Activated CD4-positive, alpha-beta T cell treated with anti-CD3 and anti-CD28 coated beads, Interleukin-2, amount 10 ng/mL, durations not matched to agents 7 days and 5 days (primary cell): ENCODE results near the gene CTDSPL2. TPM values are rescaled to one million over a fixed set of nuclear protein-coding genes. Genes with fewer than 3 reads are reported as not detected.
A peak's percentile ranks its signal among the peaks of the same experiment; 100 is the strongest.
"Not testable (repeated sequence)": the region's sequence is repeated elsewhere in the genome, so short reads cannot be mapped to it uniquely, and the experiment has no call there.

Experiments
- CTCF ChIA-PET: fragments of 350-600 bp; sonication (Branson Sonifier 250); formaldehyde crosslinking; loops from one replicate; lab custom pipeline; 2021; ENCODE audit warnings: antibody characterized with exemption; lab: Charles Lee
- POLR2A ChIA-PET: fragments of 350-600 bp; sonication (Branson Sonifier 250); formaldehyde crosslinking; loops from one replicate; lab custom pipeline; 2021; ENCODE audit warnings: antibody characterized with exemption; lab: Charles Lee
- DNase-seq: peaks from one replicate; pipeline ENCODE4 v3.0.0-alpha.2; 2020
- H3K27ac Mint-ChIP-seq: one replicate; pipeline ENCODE4 v1.8.0; 2021; ENCODE audit warnings: mild to moderate bottlenecking, moderate library complexity, mixed read lengths
- H3K27me3 Mint-ChIP-seq: one replicate; pipeline ENCODE4 v1.8.0; 2021; ENCODE audit warnings: mixed read lengths
- H3K36me3 Mint-ChIP-seq: one replicate; pipeline ENCODE4 v1.8.0; 2021; ENCODE audit warnings: low read depth, mixed read lengths
- H3K4me1 Mint-ChIP-seq: one replicate; pipeline ENCODE4 v1.8.0; 2021; ENCODE audit warnings: mixed read lengths
- H3K4me3 Mint-ChIP-seq: one replicate; pipeline ENCODE4 v1.8.0; 2021; ENCODE audit warnings: mild to moderate bottlenecking, moderate library complexity, mixed read lengths
- H3K9me3 Mint-ChIP-seq: one replicate; pipeline ENCODE4 v1.8.0; 2021; ENCODE audit warnings: mixed read lengths
- total RNA-seq, 2 experiments: library from RNA; stranded (reverse); gene quantifications; one replicate each; pipeline ENCODE4 v1.2.3, GENCODE V29; 2021

CTDSPL2 gene
- total RNA-seq, 2 experiments from 2014 or later: 76.1 to 88.2 TPM

- POLR2A ChIA-PET: interaction anchor here (0.6 kb wide), 1 partner anchor 18 kb away, joined by 3 read pairs; no protein-coding TSS in a partner anchor
- H3K9me3 Mint-ChIP-seq: no peaks in the 10 kb centered on the region
- CTCF ChIA-PET: no interaction called here
- no peak overlapping the region for H3K4me3 Mint-ChIP-seq
- no peak overlapping the region for H3K27ac Mint-ChIP-seq
- H3K27me3 Mint-ChIP-seq: no peaks in the 10 kb centered on the region
- no peak for DNase-seq
- H3K4me1 Mint-ChIP-seq: peaks cover 12% of the 10 kb centered on the region
- H3K36me3 Mint-ChIP-seq: peaks cover 45% of the 10 kb centered on the region
Measured at GRCh38 chr15:44492040-44492439, 64.6 kb downstream of the CTDSPL2 start.

GRCh38 chr15:44492672-44493071 is 65.2 kb downstream of the CTDSPL2 start:
- no peaks in the 10 kb centered on the region for H3K9me3 Mint-ChIP-seq
- H3K27me3 Mint-ChIP-seq: no peaks in the 10 kb centered on the region
- peaks cover 38% of the 10 kb centered on the region for H3K36me3 Mint-ChIP-seq
- H3K27ac Mint-ChIP-seq: no peak overlapping the region
- no peak for DNase-seq
- peaks cover 9% of the 10 kb centered on the region for H3K4me1 Mint-ChIP-seq
- no peak overlapping the region for H3K4me3 Mint-ChIP-seq
- ChIA-PET POLR2A (no interaction called here), CTCF (no interaction called here)

DNA sequence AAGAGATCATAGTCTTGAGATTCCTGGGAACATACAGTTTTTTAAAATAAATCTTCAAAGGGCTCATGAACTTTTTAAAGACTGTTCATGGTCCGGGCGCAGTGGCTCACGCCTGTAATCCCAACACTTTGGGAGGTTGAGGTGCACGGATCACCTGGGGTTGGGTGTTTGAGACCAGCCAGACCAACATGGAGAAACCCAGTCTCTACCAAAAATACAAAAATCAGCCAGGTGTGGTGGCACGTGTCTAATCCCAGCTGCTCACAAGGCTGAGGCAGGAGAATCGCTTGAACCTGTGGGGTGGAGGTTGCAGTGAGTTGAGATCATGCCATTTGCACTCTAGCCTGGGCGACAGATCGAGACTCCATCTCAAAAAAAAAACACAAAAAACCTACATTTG is 68.1 kb downstream of the CTDSPL2 start:
- no peak for DNase-seq
- no peak overlapping the region for H3K27ac Mint-ChIP-seq
- no peaks in the 10 kb centered on the region for H3K9me3 Mint-ChIP-seq
- H3K4me1 Mint-ChIP-seq: peaks cover 6% of the 10 kb centered on the region
- no peak overlapping the region for H3K4me3 Mint-ChIP-seq
- ChIA-PET CTCF (no interaction called here), POLR2A (no interaction called here)
- H3K27me3 Mint-ChIP-seq: no peaks in the 10 kb centered on the region
- peaks cover 28% of the 10 kb centered on the region for H3K36me3 Mint-ChIP-seq

- DNase-seq: no peak
- Mint-ChIP-seq H3K4me3 (no peak overlapping the region), H3K9me3 (no peaks in the 10 kb centered on the region), H3K4me1 (peaks cover 13% of the 10 kb centered on the region), H3K27me3 (no peaks in the 10 kb centered on the region), H3K36me3 (peaks cover 26% of the 10 kb centered on the region), H3K27ac (peak overlapping the region; percentile 10)
- CTCF ChIA-PET: no interaction called here
- POLR2A ChIA-PET: interaction anchor here (0.5 kb wide), 1 partner anchor 95 kb away, joined by 3 read pairs; no protein-coding TSS in a partner anchor
Measured at GRCh38 chr15:44500555-44500954, 73.1 kb downstream of the CTDSPL2 start.

GRCh38 chr15:44501768-44502366 is 74.4 kb downstream of the CTDSPL2 start:
- Mint-ChIP-seq H3K9me3 (no peaks in the 10 kb centered on the region), H3K36me3 (peaks cover 21% of the 10 kb centered on the region), H3K4me3 (no peak overlapping the region), H3K27ac (no peak overlapping the region), H3K27me3 (no peaks in the 10 kb centered on the region), H3K4me1 (peaks cover 13% of the 10 kb centered on the region)
- ChIA-PET POLR2A (interaction anchor here (0.7 kb wide), 1 partner anchor 73 kb away, joined by 3 read pairs; no protein-coding TSS in a partner anchor), CTCF (interaction anchor here (0.6 to 1.0 kb wide), 4 partner anchors 20 to 157 kb away, joined by 3 read pairs; no protein-coding TSS in a partner anchor)
- no peak for DNase-seq

- H3K9me3 Mint-ChIP-seq: no peaks in the 10 kb centered on the region
- no peaks in the 10 kb centered on the region for H3K27me3 Mint-ChIP-seq
- ChIA-PET POLR2A (no interaction called here), CTCF (no interaction called here)
- H3K27ac Mint-ChIP-seq: no peak overlapping the region
- peaks cover 39% of the 10 kb centered on the region for H3K36me3 Mint-ChIP-seq
- peaks cover 4% of the 10 kb centered on the region for H3K4me1 Mint-ChIP-seq
- DNase-seq: no peak
- no peak overlapping the region for H3K4me3 Mint-ChIP-seq
Measured at GRCh38 chr15:44516436-44516835, 89.0 kb downstream of the CTDSPL2 start.

GRCh38 chr15:44519537-44519936 is 92.1 kb downstream of the CTDSPL2 start:
- H3K4me1 Mint-ChIP-seq: peaks cover 2% of the 10 kb centered on the region
- POLR2A ChIA-PET: no interaction called here
- peaks cover 45% of the 10 kb centered on the region for H3K36me3 Mint-ChIP-seq
- no peak for DNase-seq
- no peak overlapping the region for H3K4me3 Mint-ChIP-seq
- no peaks in the 10 kb centered on the region for H3K27me3 Mint-ChIP-seq
- CTCF ChIA-PET: no interaction called here
- H3K27ac Mint-ChIP-seq: peak overlapping the region; percentile 46
- no peaks in the 10 kb centered on the region for H3K9me3 Mint-ChIP-seq

DNA sequence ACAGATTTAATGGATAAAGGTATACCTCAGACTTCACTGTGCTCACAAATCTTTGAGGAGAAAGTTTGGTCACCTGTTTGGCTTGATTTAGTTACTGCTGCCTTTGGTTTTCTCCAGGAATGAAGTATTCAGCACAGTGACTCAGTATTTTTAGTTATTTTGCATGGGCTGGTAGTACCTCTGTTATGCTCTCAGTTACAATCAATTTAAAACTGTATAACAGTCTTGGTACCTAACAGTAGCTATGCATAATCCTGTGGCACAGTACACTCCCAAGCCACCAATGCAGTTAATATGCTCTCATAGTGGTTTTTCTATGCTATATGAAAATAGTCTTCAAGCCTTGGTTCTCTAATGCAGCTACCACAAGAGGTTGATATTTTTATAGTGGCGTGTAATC is 97.6 kb downstream of the CTDSPL2 start:
- ChIA-PET CTCF (no interaction called here), POLR2A (no interaction called here)
- peaks cover 30% of the 10 kb centered on the region for H3K36me3 Mint-ChIP-seq
- no peak for DNase-seq
- no peak overlapping the region for H3K4me3 Mint-ChIP-seq
- no peak overlapping the region for H3K27ac Mint-ChIP-seq
- H3K4me1 Mint-ChIP-seq: peaks cover 3% of the 10 kb centered on the region
- H3K9me3 Mint-ChIP-seq: no peaks in the 10 kb centered on the region
- no peaks in the 10 kb centered on the region for H3K27me3 Mint-ChIP-seq

DNA sequence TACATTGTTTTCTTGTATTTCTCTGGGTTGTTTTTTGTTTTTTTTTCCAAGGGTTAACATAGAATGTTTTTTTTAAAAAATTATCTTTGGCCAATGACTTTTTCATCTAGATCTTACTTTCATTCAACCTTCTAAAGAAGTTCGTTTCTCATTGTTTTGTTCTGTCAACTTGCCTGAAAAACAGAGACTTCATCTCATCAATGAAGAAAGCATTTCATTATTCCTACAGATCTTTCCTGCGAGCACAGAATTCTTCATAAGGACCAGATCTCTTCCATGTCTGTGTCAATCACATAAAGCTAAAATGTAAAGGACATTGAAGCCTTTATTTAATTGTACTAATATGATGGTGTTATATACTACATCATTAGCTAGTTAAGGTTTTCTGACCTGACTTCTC is 99.8 kb downstream of the CTDSPL2 start:
- Mint-ChIP-seq H3K27ac (no peak overlapping the region), H3K4me3 (no peak overlapping the region), H3K9me3 (no peaks in the 10 kb centered on the region), H3K27me3 (no peaks in the 10 kb centered on the region), H3K4me1 (peaks cover 3% of the 10 kb centered on the region), H3K36me3 (peaks cover 23% of the 10 kb centered on the region)
- POLR2A ChIA-PET: no interaction called here
- CTCF ChIA-PET: interaction anchor here (0.6 to 1.0 kb wide), 3 partner anchors 9 to 771 kb away, joined by 3 to 5 read pairs (median 3); partner anchors contain the start of gene EIF3J
- no peak for DNase-seq

- DNase-seq: no peak
- Mint-ChIP-seq H3K4me1 (peaks cover 14% of the 10 kb centered on the region), H3K9me3 (no peaks in the 10 kb centered on the region), H3K36me3 (peaks cover 21% of the 10 kb centered on the region), H3K27me3 (no peaks in the 10 kb centered on the region), H3K27ac (no peak overlapping the region), H3K4me3 (no peak overlapping the region)
- CTCF ChIA-PET: no interaction called here
- POLR2A ChIA-PET: no interaction called here
Measured at GRCh38 chr15:44529864-44530604, 102.6 kb downstream of the CTDSPL2 start.

DNA sequence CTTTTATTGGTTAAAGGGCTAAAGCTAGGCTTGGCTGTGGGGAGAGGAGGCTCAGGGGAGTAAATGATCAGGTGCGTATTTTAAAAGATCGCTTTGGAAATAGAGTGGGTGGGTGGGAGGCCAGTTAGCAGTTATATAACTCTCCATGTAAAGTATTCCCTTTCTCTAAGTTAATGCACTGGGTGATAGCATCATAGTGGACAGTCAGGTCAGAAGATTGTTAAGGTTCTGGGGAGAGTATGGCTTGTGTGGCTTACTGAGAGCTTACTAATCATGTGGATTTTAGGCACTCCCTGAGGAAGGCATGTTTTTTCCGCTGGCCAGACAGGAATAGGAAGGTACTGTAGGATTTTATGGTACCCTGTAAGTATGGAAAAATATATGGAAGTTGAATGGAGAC is 103.2 kb downstream of the CTDSPL2 start:
- no peaks in the 10 kb centered on the region for H3K9me3 Mint-ChIP-seq
- DNase-seq: no peak
- H3K27ac Mint-ChIP-seq: peak overlapping the region; percentile 62
- H3K4me1 Mint-ChIP-seq: peaks cover 16% of the 10 kb centered on the region
- H3K36me3 Mint-ChIP-seq: peaks cover 21% of the 10 kb centered on the region
- ChIA-PET CTCF (no interaction called here), POLR2A (no interaction called here)
- H3K4me3 Mint-ChIP-seq: no peak overlapping the region
- H3K27me3 Mint-ChIP-seq: no peaks in the 10 kb centered on the region

DNA sequence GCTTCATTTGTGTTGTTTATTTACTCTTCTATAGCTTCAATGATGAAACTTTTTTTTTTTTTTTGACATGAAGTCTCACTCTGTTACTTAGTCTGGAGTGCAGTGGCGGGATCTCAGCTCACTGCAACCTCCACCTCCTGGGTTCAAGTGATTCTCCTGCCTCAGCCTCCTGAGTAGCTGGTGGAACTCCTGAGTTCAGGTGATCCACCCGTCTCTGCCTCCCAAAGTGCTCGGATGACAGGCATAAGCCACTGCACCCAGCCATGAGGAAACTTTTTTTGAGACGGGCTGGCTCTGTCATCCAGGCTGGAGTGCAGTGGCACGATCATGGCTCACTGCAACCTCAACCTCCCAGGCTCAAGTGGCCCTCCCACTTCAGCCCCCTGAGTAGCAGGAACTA is 104.8 kb downstream of the CTDSPL2 start:
- not testable (repeated sequence) for H3K9me3 Mint-ChIP-seq, H3K27ac Mint-ChIP-seq, H3K4me3 Mint-ChIP-seq, DNase-seq, H3K27me3 Mint-ChIP-seq
- Mint-ChIP-seq H3K36me3 (peaks cover 19% of the 10 kb centered on the region), H3K4me1 (peaks cover 21% of the 10 kb centered on the region)
- ChIA-PET CTCF (interaction anchor here (0.6 to 2.0 kb wide), 5 partner anchors 9 to 482 kb away, joined by 3 to 9 read pairs (median 3); no protein-coding TSS in a partner anchor), POLR2A (interaction anchor here (0.6 kb wide), 1 partner anchor 21 kb away, joined by 3 read pairs; no protein-coding TSS in a partner anchor)

GRCh38 chr15:44532689-44533088 is 105.3 kb downstream of the CTDSPL2 start:
- CTCF ChIA-PET: interaction anchor here (0.6 to 2.0 kb wide), 7 partner anchors 9 to 483 kb away, joined by 3 to 9 read pairs (median 3); no protein-coding TSS in a partner anchor
- Mint-ChIP-seq H3K27ac (peak overlapping the region; percentile 74), H3K27me3 (no peaks in the 10 kb centered on the region), H3K4me1 (peaks cover 21% of the 10 kb centered on the region), H3K36me3 (peaks cover 20% of the 10 kb centered on the region), H3K9me3 (no peaks in the 10 kb centered on the region), H3K4me3 (no peak overlapping the region)
- no peak for DNase-seq
- POLR2A ChIA-PET: no interaction called here
